GM19455 (cell line): ENCODE results near the gene HLA-G.
"Not testable (repeated sequence)": the region's sequence is repeated elsewhere in the genome, so short reads cannot be mapped to it uniquely, and the experiment has no call there.

Experiments
- ATAC-seq: cut with Tn5 transposase; IDR thresholded peaks from one replicate; pipeline ENCODE4 v1.9.1; 2021; ENCODE audit not compliant: unreplicated experiment

Gene HLA-G

GRCh38 chr6:29827579-29828470 is at the start of gene HLA-G:
HLA-G (plus strand) TSS chr6:29827825; CDS start chr6:29827845, 20 bp downstream.
- no peak for ATAC-seq

GRCh38 chr6:29780019-29780698 is 47.5 kb upstream of the HLA-G start:
- ATAC-seq = not testable (repeated sequence)

DNA sequence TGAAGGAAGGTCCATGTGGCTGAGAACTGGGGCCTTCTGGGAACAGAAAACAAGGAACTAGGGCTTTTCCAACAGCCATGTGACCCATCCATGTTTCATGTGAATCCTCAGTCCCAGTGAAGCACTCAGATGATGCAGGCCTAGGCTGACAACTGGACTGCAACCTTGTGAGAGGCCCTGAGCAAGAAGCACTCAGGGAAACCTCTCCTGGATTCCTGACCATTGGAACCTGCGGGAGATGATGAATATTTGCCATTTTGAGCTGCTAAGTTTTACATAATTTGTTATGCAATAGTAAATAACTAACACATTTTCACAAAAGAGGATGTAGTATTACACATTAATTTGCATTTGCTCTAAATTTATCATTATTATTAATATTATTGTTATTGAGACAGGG is 38.4 kb upstream of the HLA-G start:
- ATAC-seq = no peak

DNA sequence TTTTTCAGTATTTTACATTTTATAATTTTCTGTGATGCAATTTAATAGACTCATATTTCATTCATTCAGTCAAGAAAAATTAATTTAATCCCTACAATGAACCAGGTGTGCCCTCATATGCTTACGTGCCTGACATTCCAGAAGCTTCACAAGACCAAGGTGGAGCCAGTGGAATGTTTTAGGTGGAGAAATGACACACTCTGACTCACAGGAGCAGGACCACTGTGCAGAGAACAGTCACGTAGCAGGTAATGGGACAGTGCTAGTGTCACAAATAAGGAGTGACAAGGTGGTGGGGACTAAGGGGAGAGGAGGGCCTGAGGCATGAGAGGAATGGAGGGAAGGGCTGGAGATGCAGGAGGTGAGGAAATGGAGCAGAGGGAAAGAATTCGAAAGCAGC is 37.0 kb upstream of the HLA-G start:
- ATAC-seq = no peak

DNA sequence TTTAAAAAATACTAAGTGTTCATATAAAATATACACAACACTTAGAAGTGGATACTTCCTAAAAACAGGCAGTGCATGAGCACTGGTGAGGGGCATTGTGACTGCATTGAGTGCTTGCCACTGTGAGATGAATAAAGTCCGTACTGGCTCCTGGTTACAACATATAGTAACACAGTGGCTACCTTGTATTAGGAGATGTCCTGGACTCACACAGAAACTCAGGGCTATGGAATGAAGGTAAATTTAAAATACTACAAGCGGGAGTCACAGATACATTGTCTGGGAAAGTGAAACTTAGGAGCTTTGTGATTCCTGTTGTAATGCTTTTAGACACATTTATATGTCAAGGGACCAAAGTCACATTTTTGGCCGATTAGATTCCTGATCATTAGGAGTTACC is 36.5 kb upstream of the HLA-G start:
- ATAC-seq = no peak

DNA sequence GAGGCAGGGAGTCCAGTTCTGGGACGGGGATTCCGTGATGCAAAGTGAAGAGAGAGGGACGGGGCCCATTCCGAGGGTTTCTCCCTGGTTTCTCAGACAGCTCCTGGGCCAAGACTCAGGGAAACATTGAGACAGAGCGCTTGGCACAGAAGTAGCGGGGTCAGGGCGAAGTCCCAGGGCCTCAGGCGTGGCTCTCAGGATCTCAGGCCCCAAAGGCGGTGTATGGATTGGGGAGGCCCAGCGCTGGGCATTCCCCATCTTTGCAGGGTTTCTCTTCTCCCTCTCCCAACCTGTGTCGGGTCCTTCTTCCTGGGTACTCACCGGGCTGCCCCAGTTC is 35.9 kb upstream of the HLA-G start:
- ATAC-seq = no peak

- peak; percentile 50 for ATAC-seq
These were observed 35.2 kb upstream of the HLA-G start for GRCh38 chr6:29792123-29793035.

DNA sequence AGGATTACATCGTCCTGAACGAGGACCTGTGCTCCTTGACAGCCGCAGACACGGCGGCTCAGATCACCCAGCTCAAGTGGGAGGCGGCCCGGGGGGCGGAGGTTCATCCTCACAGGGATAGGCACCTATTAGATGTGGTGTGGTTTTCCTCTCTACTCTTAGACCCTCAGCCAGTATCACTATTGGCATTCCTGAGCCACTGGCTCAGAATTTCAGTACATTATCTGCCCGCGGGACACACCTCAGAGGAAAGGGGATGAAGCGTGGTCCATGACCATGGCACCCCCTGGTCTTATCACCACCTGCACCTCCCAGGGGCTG is 34.6 kb upstream of the HLA-G start:
- no peak for ATAC-seq

DNA sequence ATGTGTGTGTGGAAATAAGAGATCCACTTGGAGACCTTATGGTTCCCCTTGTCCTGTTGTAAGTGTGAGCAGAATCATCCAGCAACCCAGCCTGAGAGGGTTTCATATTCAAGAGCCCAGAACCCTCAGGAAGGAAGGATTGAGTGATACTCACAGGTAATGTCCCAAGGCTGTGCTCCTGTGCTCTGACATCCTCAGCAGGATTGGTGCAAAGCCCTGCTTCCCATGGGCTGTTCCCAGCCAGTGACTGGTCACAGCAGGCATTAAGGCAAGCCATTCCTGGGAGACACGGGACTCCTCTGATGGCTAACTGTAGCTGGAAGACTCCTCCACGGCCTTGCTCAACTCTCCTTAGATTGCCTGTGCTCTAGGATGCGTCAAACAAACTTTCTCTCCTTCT is 33.8 kb upstream of the HLA-G start:
- ATAC-seq = no peak

DNA sequence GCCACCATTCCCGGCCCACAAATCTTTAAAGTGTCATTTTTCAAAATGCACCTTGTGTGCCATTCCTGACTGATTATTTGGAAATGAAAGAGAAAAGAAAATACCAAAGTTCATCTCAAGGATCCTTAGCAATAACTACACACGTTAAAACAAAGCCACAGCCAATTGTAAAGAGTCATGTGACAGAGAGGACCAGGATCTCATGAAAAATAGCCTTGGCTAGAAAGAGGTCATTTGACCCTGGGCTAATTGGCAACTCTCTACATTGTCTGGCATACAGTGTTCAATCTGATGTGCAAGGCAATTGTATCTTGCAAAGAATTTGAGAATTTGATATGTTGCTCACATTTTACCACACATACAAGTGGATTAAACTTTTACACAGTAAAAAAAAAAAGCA is 31.6 kb upstream of the HLA-G start:
- no peak for ATAC-seq

DNA sequence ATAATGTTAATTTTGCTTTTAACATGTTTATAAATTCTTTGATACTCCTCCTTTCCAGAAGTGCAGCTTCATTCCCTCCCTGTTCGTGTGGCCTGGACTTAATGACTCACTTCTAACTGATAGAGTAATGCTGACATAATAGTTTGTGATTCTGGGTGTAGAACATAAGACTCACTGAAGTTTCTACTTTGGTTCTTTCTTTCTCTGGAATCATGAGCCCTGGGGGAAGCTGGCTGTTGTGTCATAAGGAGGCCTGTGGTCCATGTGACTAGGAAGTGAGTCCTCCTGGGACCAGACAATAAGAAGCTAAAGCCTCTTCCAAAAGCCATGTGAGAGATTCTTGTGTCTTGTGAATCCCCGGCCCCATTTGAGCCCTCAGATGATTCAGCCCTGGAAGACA is 30.5 kb upstream of the HLA-G start:
- ATAC-seq = no peak

DNA sequence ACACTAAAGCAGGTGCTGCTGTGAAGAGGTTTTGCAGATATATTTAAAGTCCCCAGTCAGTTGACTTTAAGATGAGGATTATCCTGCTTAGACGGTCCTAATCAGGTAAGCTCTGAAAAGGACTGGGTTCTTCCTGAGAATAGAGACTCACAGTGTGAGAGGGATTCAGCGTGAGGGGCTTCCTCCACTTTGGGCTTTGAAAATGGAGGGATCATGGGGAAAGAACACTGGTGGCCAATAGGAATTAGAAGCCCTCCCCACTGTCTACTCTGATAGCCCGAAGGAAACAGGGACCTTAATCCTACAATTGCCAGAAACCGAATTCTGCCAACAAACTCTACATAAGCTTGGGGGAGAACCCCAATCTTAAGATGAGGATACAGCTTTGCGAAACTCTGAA is 29.7 kb upstream of the HLA-G start:
- ATAC-seq = no peak

DNA sequence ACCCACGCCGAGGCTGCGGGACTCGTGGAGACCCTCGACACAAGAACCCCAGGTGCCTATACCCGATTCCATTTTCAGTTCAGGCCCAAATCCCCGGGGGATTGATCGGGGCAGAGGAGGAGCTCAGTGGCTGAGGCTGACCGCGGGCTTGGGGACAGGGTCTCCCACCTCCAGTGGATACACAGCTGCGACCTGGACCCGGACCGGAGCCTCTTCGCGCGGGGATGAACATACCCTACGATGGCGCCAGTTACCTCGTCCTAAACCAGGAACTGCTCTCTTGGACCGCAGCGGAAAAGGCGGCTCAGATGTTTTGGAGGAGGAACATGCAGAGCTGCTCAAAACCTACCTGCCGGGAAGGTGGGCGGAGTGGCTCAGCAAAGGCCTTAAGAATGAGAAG is 27.4 kb upstream of the HLA-G start:
- ATAC-seq = no peak

GRCh38 chr6:29806387-29806786 is 21.2 kb upstream of the HLA-G start:
- no peak for ATAC-seq

- no peak for ATAC-seq
These were observed 18.4 kb upstream of the HLA-G start for GRCh38 chr6:29809249-29809648.

DNA sequence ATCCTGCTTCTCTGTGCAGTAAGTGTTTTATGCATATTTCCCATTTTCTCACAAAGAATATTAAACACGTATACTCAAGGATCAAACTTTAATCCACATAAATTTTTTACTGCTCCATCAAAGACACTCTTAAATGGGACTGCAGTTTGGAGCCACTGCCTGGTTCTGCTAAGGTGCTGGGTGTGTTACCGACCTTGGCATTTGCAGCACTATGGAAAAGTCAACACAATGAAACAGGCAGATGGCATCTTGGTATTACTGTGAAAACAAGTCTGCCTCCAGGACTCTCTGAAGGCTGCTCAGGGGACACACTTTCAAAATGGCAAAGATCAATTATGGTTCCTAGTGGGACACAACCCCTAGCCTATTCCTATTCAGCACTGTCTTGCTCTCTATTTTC is 17.3 kb upstream of the HLA-G start:
- ATAC-seq = no peak

DNA sequence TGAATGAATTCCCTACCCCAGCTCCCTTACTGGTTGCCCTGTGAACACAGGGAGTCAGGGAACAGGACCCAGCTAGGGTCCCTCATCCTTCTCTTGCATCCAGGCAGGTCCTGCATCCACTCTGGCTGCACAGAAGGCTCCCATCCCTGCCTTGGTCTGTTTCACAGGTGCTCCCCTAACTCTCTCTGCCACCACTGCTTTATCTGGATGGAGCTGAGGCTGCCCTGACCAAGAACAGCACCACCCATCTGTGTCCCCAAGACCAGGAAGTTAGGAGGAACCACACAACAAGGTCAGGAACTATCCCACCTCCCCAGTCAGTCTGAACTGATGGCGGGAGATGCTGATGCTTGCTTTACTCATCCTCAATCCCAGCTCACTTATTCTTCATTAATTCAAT is 16.2 kb upstream of the HLA-G start:
- ATAC-seq = no peak

DNA sequence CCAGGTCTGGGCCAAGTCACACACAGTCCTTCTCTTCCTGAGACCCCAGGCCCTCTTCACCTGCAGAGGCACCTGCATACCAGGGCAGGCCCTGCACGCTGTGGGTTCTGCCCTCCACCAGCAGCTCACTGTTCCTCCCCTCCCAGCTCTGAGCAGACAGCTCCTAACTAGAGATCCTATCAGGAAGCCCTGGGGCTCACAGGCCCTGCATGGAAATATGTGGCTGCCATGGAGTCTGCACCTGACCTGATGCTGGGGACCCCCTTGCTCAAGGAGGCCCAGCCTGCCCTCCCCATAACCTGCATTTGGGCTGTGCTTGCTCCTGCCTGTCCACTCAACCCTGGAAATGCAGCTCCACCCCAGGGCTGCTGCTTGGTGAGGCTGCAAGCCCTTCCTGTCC is 14.6 kb upstream of the HLA-G start:
- no peak for ATAC-seq

GRCh38 chr6:29813809-29814208 is 13.8 kb upstream of the HLA-G start:
- no peak for ATAC-seq

- no peak for ATAC-seq
These were observed 13.1 kb upstream of the HLA-G start for GRCh38 chr6:29814379-29815117.

GRCh38 chr6:29815118-29815750 is 12.4 kb upstream of the HLA-G start:
- no peak for ATAC-seq
